Esophagus muscularis mucosa (tissue), 4 donors: ENCODE results near the gene SDHAF1. TPM values are rescaled to one million over a fixed set of nuclear protein-coding genes. Genes with fewer than 3 reads are reported as not detected.

ENCODE experiments used
- DNase-seq: peaks from one replicate; pipeline ENCODE4 v3.0.0-alpha.2; 2017; ENCODE audit errors: extremely low spot score
- H3K27ac ChIP-seq, 4 donors: fragments of 200-600 bp; sonication (generic); replicated peaks in 1 of 4; 1 replicate in 3 of 4; 2 replicates in 1 of 4; pipeline ENCODE4 v1.5.1; 2016 to 2019; ENCODE audit warnings: mild to moderate bottlenecking in 1 of 4
- H3K27me3 ChIP-seq, 4 donors: fragments of 200-600 bp; sonication (generic); one replicate each; pipeline versions ENCODE4 v1.5.1 to v1.6.0; 2016 to 2019
- H3K36me3 ChIP-seq, 4 donors: fragments of 200-600 bp; sonication (generic); one replicate each; pipeline ENCODE4 v1.5.1; 2016 to 2019
- H3K4me1 ChIP-seq, 4 donors: fragments of 200-600 bp; sonication (generic); one replicate each; pipeline ENCODE4 v1.5.1; 2016 to 2019
- H3K4me3 ChIP-seq, 4 donors: fragments of 200-600 bp; sonication (generic); 1 replicate in 2 of 4; 2 replicates in 2 of 4; pipeline ENCODE4 v1.5.1; 2016 to 2019; ENCODE audit warnings: mild to moderate bottlenecking in 4 of 4, moderate library complexity in 1 of 4
- H3K9me3 ChIP-seq, 4 donors: fragments of 200-600 bp; sonication (generic); 1 replicate in 3 of 4; 2 replicates in 1 of 4; pipeline ENCODE4 v1.5.1; 2016 to 2019
- CTCF ChIP-seq, 3 experiments: fragments of 200-600 bp in 2 of 3; fragments of 450-650 bp in 1 of 3; sonication (generic) in 2 of 3; IDR thresholded peaks; one replicate each; pipeline ENCODE4 v1.5.1; 2017 to 2019; ENCODE audit warnings: antibody characterized with exemption in 3 of 3, mild to moderate bottlenecking in 2 of 3, moderate library complexity in 1 of 3
- EP300 ChIP-seq: sonication (generic); formaldehyde crosslinking; IDR thresholded peaks from one replicate; pipeline ENCODE4 v1.6.1; 2017; ENCODE audit warnings: antibody characterized with exemption
- POLR2A ChIP-seq: fragments of 450-650 bp; IDR thresholded peaks from one replicate; pipeline ENCODE4 v1.6.1; 2017; ENCODE audit warnings: antibody characterized with exemption, moderate library complexity, mild to moderate bottlenecking, low read depth
- POLR2AphosphoS5 ChIP-seq, 2 donors: sonication (generic); formaldehyde crosslinking; IDR thresholded peaks; one replicate each; pipeline ENCODE4 v1.6.1; 2017; ENCODE audit warnings: antibody characterized with exemption in 2 of 2
- WGBS: methylation state at CpG from one replicate; pipeline ENCODE4 v1.1.5; 2018; 5-methylcytosine and 5-hydroxymethylcytosine counted together
- intact Hi-C: fragments of 100-400 bp; cut with DNase I; formaldehyde crosslinking; loops from one replicate; pipeline ENCODE4 v1.15.1; 2023
- total RNA-seq, 4 donors: library from RNA; depleted of rRNA; stranded (reverse); fragments of >200 nt; gene quantifications; one replicate each; pipeline versions ENCODE4 v1.1.0 to v1.2.1, GENCODE V29; 2016

SDHAF1 gene
- total RNA-seq, 4 donors from 2014 or later: 44.0 to 60.3 (median 50.2) TPM

- TF ChIP-seq CTCF (IDR thresholded peaks at IDR 0.05) (no peak), POLR2A (no peak), EP300 (no peak), POLR2AphosphoS5 (IDR thresholded peaks at IDR 0.05) (no peak)
- Histone ChIP-seq H3K9me3 (no peaks in the 10 kb centered on the region), H3K27me3 (no peaks in the 10 kb centered on the region), H3K4me3 (no peak overlapping the region), H3K27ac (no peak overlapping the region), H3K36me3 (peaks cover 20 to 82% (median 50%) of the 10 kb centered on the region in 4 donors), H3K4me1 (peaks cover 0 to 6% (median 3%) of the 10 kb centered on the region in 4 donors)
- WGBS: 43% methylated on average over 1 of the region's 1 CpG
- intact Hi-C loops: no loop called here
- no peak for DNase-seq
These were observed 30.6 kb downstream of the SDHAF1 start for GRCh38 chr19:36025541-36025940.

DNA sequence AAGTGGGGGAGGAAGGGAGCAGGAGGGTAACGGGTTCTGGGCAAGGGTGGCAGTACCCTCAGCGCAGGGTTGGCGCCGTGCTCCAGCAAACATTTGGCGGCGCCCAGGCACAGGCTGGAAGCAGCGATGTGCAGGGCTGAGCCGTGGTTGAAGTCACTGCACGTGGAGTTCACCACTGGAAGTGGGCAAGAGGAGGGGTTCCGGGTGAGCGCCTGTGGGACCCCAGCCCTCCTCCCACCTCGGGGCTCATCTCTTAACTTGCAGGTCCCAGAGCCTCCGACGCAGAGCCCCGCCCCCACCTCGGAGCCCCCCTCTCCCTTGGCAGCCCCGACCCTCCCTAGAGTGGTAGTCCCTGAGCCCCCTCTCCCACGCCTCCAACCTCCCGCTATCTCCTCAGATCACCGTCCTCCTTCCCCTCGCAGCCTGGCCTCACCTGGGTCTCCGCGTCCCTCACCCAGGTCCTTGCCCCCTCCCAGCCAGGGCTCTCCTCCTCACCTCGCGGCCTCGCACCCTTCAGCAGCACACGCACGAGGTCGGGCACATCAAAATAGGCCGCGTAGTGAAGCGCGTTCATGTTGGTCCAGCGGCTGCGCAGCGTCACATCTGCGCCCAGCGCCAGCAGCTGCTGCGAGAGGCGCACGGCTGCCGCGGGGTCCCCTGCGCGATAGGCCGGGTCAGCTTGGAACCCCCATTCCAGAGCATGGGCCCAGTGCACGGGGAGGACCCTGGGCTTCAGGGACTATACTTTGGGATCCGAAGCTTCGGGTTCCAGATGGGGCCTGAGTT is 31.3 kb downstream of the SDHAF1 start:
- Histone ChIP-seq H3K27ac (no peak overlapping the region), H3K27me3 (no peaks in the 10 kb centered on the region), H3K9me3 (no peaks in the 10 kb centered on the region), H3K36me3 (peaks cover 14 to 75% (median 43%) of the 10 kb centered on the region in 4 donors), H3K4me1 (peaks cover 0 to 10% (median 4%) of the 10 kb centered on the region in 4 donors), H3K4me3 (no peak overlapping the region)
- DNase-seq: no peak
- 92% methylated on average over 36 of the region's 49 CpGs for WGBS
- TF ChIP-seq POLR2A: no peak
- intact Hi-C loops: no loop called here

DNA sequence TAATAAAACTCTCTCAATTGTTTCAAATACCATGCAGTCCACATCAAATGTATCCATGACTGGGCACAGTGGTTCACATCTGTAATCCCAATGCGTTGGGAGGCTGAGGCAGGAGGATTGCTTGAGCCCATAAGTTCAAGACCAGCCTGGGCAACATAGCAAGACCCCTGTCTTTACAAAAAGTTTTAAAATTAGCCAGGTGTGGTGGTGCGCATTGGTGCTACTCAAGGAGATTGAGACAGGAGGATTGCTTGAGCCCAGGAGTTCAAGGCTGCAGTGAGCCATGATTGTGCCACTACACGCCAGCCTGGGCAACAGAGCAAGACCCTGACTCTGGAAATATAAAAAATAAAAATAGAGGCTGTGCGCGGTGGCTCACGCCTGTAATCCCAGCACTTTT is 32.7 kb downstream of the SDHAF1 start:
- Histone ChIP-seq H3K27ac (no peak overlapping the region), H3K9me3 (no peaks in the 10 kb centered on the region), H3K27me3 (no peaks in the 10 kb centered on the region), H3K36me3 (peaks cover 14 to 61% (median 34%) of the 10 kb centered on the region in 4 donors), H3K4me3 (no peak overlapping the region), H3K4me1 (peaks cover 9 to 24% (median 15%) of the 10 kb centered on the region in 4 donors)
- TF ChIP-seq POLR2A (no peak), EP300 (no peak), CTCF (IDR thresholded peaks at IDR 0.05) (no peak), POLR2AphosphoS5 (IDR thresholded peaks at IDR 0.05) (no peak)
- 90% methylated on average over 6 of the region's 6 CpGs for WGBS
- intact Hi-C loops: no loop called here
- DNase-seq: no peak

DNA sequence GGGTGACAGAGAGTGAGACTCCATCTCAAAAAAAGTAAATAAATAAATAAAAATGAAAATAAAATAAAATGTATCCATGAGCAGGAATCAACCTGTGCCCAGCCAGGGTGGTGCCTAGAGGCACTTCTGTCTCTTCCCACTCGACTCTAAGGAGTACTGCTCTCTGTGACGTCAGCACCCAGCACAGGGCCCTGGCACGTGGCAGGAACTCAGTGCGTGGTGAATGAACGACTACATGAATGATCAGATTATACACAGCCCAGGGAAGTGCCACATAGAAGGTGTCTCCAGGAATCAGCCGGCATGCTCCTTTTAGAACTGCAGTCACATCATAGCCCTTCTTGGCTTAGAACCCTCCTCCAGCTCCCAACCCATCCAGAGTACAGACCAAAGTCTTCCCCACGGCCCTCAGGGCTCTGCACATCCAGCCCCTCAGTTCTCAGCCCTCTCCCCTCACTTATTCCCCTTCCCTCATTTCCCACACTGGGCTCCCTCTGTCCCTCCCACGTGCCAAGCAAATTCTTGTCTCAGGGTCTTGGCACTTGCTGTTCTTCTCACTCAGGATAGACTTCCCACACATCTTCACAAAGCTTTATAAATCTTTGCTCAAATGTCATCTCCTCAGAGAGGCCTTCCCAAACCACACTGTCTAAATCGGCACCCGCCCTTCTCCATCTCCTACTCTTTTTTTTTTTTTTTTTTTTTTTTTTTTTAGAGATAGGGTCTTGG is 33.5 kb downstream of the SDHAF1 start:
- H3K4me1 ChIP-seq: peaks cover 13 to 32% (median 22%) of the 10 kb centered on the region in 4 donors
- H3K27ac ChIP-seq: no peak overlapping the region
- no peak for DNase-seq
- H3K4me3 ChIP-seq: no peak overlapping the region
- intact Hi-C loops: no loop called here
- TF ChIP-seq POLR2AphosphoS5 (IDR thresholded peaks at IDR 0.05): no peak
- no peak for TF ChIP-seq EP300
- no peak for TF ChIP-seq POLR2A
- no peak for TF ChIP-seq CTCF (IDR thresholded peaks at IDR 0.05)
- H3K36me3 ChIP-seq: peaks cover 10 to 53% (median 30%) of the 10 kb centered on the region in 4 donors
- no peaks in the 10 kb centered on the region for H3K27me3 ChIP-seq
- H3K9me3 ChIP-seq: no peaks in the 10 kb centered on the region
- WGBS: 78% methylated on average over 8 of the region's 10 CpGs
